Astrocyte (in vitro differentiated cells and primary cell): ENCODE data around the gene BBS10. TPM values are rescaled to one million over a fixed set of nuclear protein-coding genes. Genes with fewer than 3 reads are reported as not detected.
A peak's percentile ranks its signal among the peaks of the same experiment; 100 is the strongest.

Experiments used
- DNase-seq: peaks from one replicate; pipeline ENCODE4 v3.0.0-alpha.2; 2010; ENCODE audit warnings: low read depth
- FAIRE-seq: peaks from 2 replicates; lab custom pipeline; 2011; peaks lifted over from hg19 to GRCh38; lab: Jason Lieb, UNC
- H2AFZ ChIP-seq: 2 replicates; pipeline ENCODE4 v1.6.0; 2012; ENCODE audit warnings: low read depth, low read length, inconsistent platforms
- H3K27ac ChIP-seq: 2 replicates; pipeline ENCODE4 v1.5.1; 2011; ENCODE audit warnings: low read depth, low read length, inconsistent platforms
- H3K27me3 ChIP-seq: 2 replicates; pipeline ENCODE4 v1.6.0; 2011; ENCODE audit warnings: low read length, inconsistent platforms; ENCODE audit not compliant: insufficient read depth
- H3K36me3 ChIP-seq: 2 replicates; pipeline ENCODE4 v1.5.1; 2011; ENCODE audit warnings: low read length, inconsistent platforms; ENCODE audit not compliant: insufficient read depth
- H3K4me1 ChIP-seq: 2 replicates; pipeline ENCODE4 v1.5.1; 2011; ENCODE audit warnings: low read length, inconsistent platforms; ENCODE audit not compliant: insufficient read depth
- H3K4me2 ChIP-seq: 2 replicates; pipeline ENCODE4 v1.6.0; 2012; ENCODE audit warnings: low read length, inconsistent platforms
- H3K4me3 ChIP-seq: 2 replicates; pipeline ENCODE4 v1.5.1; 2011; ENCODE audit warnings: low read depth, mild to moderate bottlenecking, low read length, inconsistent platforms; ENCODE audit not compliant: insufficient read depth
- H3K79me2 ChIP-seq: 2 replicates; pipeline ENCODE4 v1.6.0; 2012; ENCODE audit warnings: mild to moderate bottlenecking, low read length, inconsistent platforms; ENCODE audit not compliant: insufficient read depth
- H3K9ac ChIP-seq: 2 replicates; pipeline ENCODE4 v1.6.0; 2012; ENCODE audit warnings: mild to moderate bottlenecking, low read length, inconsistent platforms
- H3K9me3 ChIP-seq: 2 replicates; pipeline ENCODE4 v1.5.1; 2012; ENCODE audit warnings: low read depth, mild to moderate bottlenecking, low read length, inconsistent platforms; ENCODE audit not compliant: insufficient read depth
- H4K20me1 ChIP-seq: 2 replicates; pipeline ENCODE4 v1.6.0; 2012; ENCODE audit warnings: low read length, inconsistent platforms; ENCODE audit not compliant: insufficient read depth
- H3K27ac Mint-ChIP-seq: one replicate; pipeline ENCODE4 v1.8.0; 2021; ENCODE audit warnings: mild to moderate bottlenecking, mixed read lengths; ENCODE audit not compliant: unreplicated experiment
- H3K27me3 Mint-ChIP-seq: one replicate; pipeline ENCODE4 v1.8.0; 2021; ENCODE audit warnings: low read depth, mixed read lengths; ENCODE audit not compliant: unreplicated experiment
- H3K36me3 Mint-ChIP-seq: one replicate; pipeline ENCODE4 v1.8.0; 2021; ENCODE audit warnings: low read depth, mixed read lengths; ENCODE audit not compliant: unreplicated experiment
- H3K4me1 Mint-ChIP-seq: one replicate; pipeline ENCODE4 v1.8.0; 2021; ENCODE audit warnings: low read depth, mixed read lengths; ENCODE audit not compliant: unreplicated experiment
- H3K4me3 Mint-ChIP-seq: one replicate; pipeline ENCODE4 v1.8.0; 2021; ENCODE audit warnings: mild to moderate bottlenecking, moderate library complexity, mixed read lengths; ENCODE audit not compliant: unreplicated experiment
- H3K9me3 Mint-ChIP-seq: one replicate; pipeline ENCODE4 v1.8.0; 2021; ENCODE audit warnings: mild to moderate bottlenecking, mixed read lengths; ENCODE audit not compliant: unreplicated experiment
- CTCF ChIP-seq: IDR thresholded peaks from 2 replicates; pipeline ENCODE4 v1.5.1; 2011; ENCODE audit warnings: low read depth, mild to moderate bottlenecking, inconsistent platforms, low read length, moderate library complexity; ENCODE audit not compliant: insufficient read depth
- EZH2 ChIP-seq: IDR thresholded peaks from 2 replicates; pipeline ENCODE4 v1.6.1; 2012; ENCODE audit warnings: mild to moderate bottlenecking, low read length, inconsistent platforms; ENCODE audit not compliant: insufficient read depth
- total RNA-seq: library from RNA; stranded (reverse); gene quantifications from 2 replicates; pipeline ENCODE4 v1.2.1, GENCODE V29; 2021

The BBS10 gene
- total RNA-seq, 1 donor from 2014 or later = 9.8 TPM

- peak overlapping the region; percentile 50 for H3K27ac Mint-ChIP-seq
- H3K36me3 ChIP-seq = no peaks in the 10 kb centered on the region
- H3K36me3 Mint-ChIP-seq = peaks cover 3% of the 10 kb centered on the region
- no peaks in the 10 kb centered on the region for H3K27me3 Mint-ChIP-seq
- H3K4me1 ChIP-seq = peaks cover 24% of the 10 kb centered on the region
- H3K4me3 ChIP-seq = no peak overlapping the region
- no peak overlapping the region for H3K9ac ChIP-seq
- no peaks in the 10 kb centered on the region for H3K9me3 Mint-ChIP-seq
- no peak overlapping the region for H2AFZ ChIP-seq
- H4K20me1 ChIP-seq = no peaks in the 10 kb centered on the region
- no peak overlapping the region for H3K27ac ChIP-seq
- FAIRE-seq (no peak), DNase-seq (no peak)
- no peaks in the 10 kb centered on the region for H3K9me3 ChIP-seq
- H3K27me3 ChIP-seq = no peaks in the 10 kb centered on the region
- peak overlapping the region; percentile 7 for H3K4me3 Mint-ChIP-seq
- TF ChIP-seq EZH2 = no peak
- TF ChIP-seq CTCF = no peak
- peaks cover 37% of the 10 kb centered on the region for H3K4me1 Mint-ChIP-seq
- no peak overlapping the region for H3K4me2 ChIP-seq
- H3K79me2 ChIP-seq = peaks cover 24% of the 10 kb centered on the region
These were observed 2.6 kb downstream of the BBS10 start for GRCh38 chr12:76345569-76345968.

GRCh38 chr12:76341436-76342030, 6.7 kb downstream of the BBS10 start:
- no peaks in the 10 kb centered on the region for H3K9me3 ChIP-seq
- Mint-ChIP-seq H3K9me3 (peaks cover 4% of the 10 kb centered on the region), H3K4me3 (no peak overlapping the region), H3K4me1 (peaks cover 43% of the 10 kb centered on the region), H3K36me3 (no peaks in the 10 kb centered on the region), H3K27ac (no peak overlapping the region), H3K27me3 (no peaks in the 10 kb centered on the region)
- H4K20me1 ChIP-seq = no peaks in the 10 kb centered on the region
- H3K9ac ChIP-seq = no peak overlapping the region
- TF ChIP-seq EZH2 = no peak
- no peak for TF ChIP-seq CTCF
- H3K36me3 ChIP-seq = no peaks in the 10 kb centered on the region
- FAIRE-seq = peak; percentile 73
- no peak overlapping the region for H3K4me3 ChIP-seq
- no peak overlapping the region for H3K27ac ChIP-seq
- peak; percentile 67 for DNase-seq
- H2AFZ ChIP-seq = no peak overlapping the region
- peaks cover 11% of the 10 kb centered on the region for H3K79me2 ChIP-seq
- no peak overlapping the region for H3K4me2 ChIP-seq
- peaks cover 19% of the 10 kb centered on the region for H3K4me1 ChIP-seq
- H3K27me3 ChIP-seq = no peaks in the 10 kb centered on the region

GRCh38 chr12:76340680-76341435, 7.4 kb downstream of the BBS10 start:
- Histone ChIP-seq H3K4me1 (peaks cover 15% of the 10 kb centered on the region), H3K4me2 (no peak overlapping the region), H2AFZ (no peak overlapping the region), H3K27me3 (no peaks in the 10 kb centered on the region), H3K27ac (no peak overlapping the region), H3K36me3 (no peaks in the 10 kb centered on the region), H3K4me3 (no peak overlapping the region), H3K9ac (no peak overlapping the region), H3K79me2 (peaks cover 6% of the 10 kb centered on the region), H4K20me1 (no peaks in the 10 kb centered on the region), H3K9me3 (no peaks in the 10 kb centered on the region)
- TF ChIP-seq CTCF (no peak), EZH2 (no peak)
- DNase-seq (no peak), FAIRE-seq (no peak)
- no peaks in the 10 kb centered on the region for H3K36me3 Mint-ChIP-seq
- peaks cover 4% of the 10 kb centered on the region for H3K9me3 Mint-ChIP-seq
- H3K4me1 Mint-ChIP-seq = peaks cover 37% of the 10 kb centered on the region
- no peak overlapping the region for H3K27ac Mint-ChIP-seq
- H3K4me3 Mint-ChIP-seq = no peak overlapping the region
- H3K27me3 Mint-ChIP-seq = no peaks in the 10 kb centered on the region
